ENCODE data around the gene GCN1. TPM values are rescaled to one million over a fixed set of nuclear protein-coding genes. Genes with fewer than 3 reads are reported as not detected.

GCN1 gene
- total and polyA plus RNA-seq, 2 of the 8 experiments (the other 6 are each of a cell fraction or from before 2014, with no cell fraction given): 61.4 to 133 TPM

DNA sequence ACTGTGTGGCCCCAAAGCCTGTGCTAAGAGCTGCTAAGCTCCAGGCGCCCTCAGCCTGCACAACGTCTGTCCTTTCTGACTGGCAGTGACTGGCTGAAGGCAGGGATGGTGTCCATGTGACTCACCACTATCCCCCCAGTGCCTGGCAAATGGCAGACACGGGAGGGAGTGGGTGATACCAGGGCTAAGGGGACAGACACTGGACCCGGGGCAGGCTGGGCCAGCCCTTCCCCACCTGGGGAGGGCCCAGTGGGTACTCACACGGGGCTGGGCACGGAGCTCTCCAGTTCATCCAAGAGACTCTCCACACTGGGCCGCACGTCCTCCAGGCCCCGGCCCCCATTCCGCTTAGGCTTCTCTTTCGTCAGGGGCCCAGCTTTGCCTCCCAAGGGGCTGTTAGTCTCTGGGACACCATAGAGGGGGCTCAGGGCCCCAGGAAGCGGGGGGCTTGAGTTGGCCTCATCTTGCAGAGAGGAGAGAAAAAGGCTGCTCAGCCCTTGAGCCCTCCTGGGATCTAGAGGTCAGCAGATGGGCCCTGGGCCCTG lies 27.8 kb upstream of the GCN1 start (continued):
- TF ChIP-seq, protein P1, sequence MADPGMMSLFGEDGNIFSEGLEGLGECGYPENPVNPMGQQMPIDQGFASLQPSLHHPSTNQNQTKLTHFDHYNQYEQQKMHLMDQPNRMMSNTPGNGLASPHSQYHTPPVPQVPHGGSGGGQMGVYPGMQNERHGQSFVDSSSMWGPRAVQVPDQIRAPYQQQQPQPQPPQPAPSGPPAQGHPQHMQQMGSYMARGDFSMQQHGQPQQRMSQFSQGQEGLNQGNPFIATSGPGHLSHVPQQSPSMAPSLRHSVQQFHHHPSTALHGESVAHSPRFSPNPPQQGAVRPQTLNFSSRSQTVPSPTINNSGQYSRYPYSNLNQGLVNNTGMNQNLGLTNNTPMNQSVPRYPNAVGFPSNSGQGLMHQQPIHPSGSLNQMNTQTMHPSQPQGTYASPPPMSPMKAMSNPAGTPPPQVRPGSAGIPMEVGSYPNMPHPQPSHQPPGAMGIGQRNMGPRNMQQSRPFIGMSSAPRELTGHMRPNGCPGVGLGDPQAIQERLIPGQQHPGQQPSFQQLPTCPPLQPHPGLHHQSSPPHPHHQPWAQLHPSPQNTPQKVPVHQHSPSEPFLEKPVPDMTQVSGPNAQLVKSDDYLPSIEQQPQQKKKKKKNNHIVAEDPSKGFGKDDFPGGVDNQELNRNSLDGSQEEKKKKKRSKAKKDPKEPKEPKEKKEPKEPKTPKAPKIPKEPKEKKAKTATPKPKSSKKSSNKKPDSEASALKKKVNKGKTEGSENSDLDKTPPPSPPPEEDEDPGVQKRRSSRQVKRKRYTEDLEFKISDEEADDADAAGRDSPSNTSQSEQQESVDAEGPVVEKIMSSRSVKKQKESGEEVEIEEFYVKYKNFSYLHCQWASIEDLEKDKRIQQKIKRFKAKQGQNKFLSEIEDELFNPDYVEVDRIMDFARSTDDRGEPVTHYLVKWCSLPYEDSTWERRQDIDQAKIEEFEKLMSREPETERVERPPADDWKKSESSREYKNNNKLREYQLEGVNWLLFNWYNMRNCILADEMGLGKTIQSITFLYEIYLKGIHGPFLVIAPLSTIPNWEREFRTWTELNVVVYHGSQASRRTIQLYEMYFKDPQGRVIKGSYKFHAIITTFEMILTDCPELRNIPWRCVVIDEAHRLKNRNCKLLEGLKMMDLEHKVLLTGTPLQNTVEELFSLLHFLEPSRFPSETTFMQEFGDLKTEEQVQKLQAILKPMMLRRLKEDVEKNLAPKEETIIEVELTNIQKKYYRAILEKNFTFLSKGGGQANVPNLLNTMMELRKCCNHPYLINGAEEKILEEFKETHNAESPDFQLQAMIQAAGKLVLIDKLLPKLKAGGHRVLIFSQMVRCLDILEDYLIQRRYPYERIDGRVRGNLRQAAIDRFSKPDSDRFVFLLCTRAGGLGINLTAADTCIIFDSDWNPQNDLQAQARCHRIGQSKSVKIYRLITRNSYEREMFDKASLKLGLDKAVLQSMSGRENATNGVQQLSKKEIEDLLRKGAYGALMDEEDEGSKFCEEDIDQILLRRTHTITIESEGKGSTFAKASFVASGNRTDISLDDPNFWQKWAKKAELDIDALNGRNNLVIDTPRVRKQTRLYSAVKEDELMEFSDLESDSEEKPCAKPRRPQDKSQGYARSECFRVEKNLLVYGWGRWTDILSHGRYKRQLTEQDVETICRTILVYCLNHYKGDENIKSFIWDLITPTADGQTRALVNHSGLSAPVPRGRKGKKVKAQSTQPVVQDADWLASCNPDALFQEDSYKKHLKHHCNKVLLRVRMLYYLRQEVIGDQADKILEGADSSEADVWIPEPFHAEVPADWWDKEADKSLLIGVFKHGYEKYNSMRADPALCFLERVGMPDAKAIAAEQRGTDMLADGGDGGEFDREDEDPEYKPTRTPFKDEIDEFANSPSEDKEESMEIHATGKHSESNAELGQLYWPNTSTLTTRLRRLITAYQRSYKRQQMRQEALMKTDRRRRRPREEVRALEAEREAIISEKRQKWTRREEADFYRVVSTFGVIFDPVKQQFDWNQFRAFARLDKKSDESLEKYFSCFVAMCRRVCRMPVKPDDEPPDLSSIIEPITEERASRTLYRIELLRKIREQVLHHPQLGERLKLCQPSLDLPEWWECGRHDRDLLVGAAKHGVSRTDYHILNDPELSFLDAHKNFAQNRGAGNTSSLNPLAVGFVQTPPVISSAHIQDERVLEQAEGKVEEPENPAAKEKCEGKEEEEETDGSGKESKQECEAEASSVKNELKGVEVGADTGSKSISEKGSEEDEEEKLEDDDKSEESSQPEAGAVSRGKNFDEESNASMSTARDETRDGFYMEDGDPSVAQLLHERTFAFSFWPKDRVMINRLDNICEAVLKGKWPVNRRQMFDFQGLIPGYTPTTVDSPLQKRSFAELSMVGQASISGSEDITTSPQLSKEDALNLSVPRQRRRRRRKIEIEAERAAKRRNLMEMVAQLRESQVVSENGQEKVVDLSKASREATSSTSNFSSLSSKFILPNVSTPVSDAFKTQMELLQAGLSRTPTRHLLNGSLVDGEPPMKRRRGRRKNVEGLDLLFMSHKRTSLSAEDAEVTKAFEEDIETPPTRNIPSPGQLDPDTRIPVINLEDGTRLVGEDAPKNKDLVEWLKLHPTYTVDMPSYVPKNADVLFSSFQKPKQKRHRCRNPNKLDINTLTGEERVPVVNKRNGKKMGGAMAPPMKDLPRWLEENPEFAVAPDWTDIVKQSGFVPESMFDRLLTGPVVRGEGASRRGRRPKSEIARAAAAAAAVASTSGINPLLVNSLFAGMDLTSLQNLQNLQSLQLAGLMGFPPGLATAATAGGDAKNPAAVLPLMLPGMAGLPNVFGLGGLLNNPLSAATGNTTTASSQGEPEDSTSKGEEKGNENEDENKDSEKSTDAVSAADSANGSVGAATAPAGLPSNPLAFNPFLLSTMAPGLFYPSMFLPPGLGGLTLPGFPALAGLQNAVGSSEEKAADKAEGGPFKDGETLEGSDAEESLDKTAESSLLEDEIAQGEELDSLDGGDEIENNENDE (IDR thresholded peaks at IDR 0.05; ENCODE audit: insufficient replicate concordance, low read length): no peak
- TF ChIP-seq YY1 (IDR thresholded peaks at IDR 0.05; ENCODE audit: low read depth, low read length) (no peak), SP4 (IDR thresholded peaks at IDR 0.05; ENCODE audit: low read length) (no peak), MAFK (IDR thresholded peaks at IDR 0.05; ENCODE audit: low read depth, low read length) (no peak), NRF1 (IDR thresholded peaks at IDR 0.05; ENCODE audit: low read depth, low read length) (no peak), POLR2A (IDR thresholded peaks at IDR 0.05; ENCODE audit: control extremely low read depth in 1 of 2, low read depth in 2 of 2, low read length in 2 of 2) (no peak), CHD1 (IDR thresholded peaks at IDR 0.05; ENCODE audit: low read depth, low read length) (no peak), RBBP5 (IDR thresholded peaks at IDR 0.05; ENCODE audit: borderline replicate concordance, low read depth, low read length) (no peak), SUZ12 (IDR thresholded peaks at IDR 0.05; ENCODE audit: low read length) (no peak), RFX5 (IDR thresholded peaks at IDR 0.05; ENCODE audit: borderline replicate concordance, low read depth, low read length) (no peak), USF2 (IDR thresholded peaks at IDR 0.05; ENCODE audit: low read length) (no peak)

All from H1 (cell line).